HCT116 (cell line): ENCODE measurements around the gene GTF2H1. TPM values are rescaled to one million over a fixed set of nuclear protein-coding genes. Genes with fewer than 3 reads are reported as not detected.

Source experiments
- ATAC-seq: fragments of 200-7000 bp; cut with Tn5 transposase; 2 replicates; pipeline ENCODE4 v1.9.1; 2020; ENCODE audit warnings: mild to moderate bottlenecking, moderate library complexity
- BruUV-seq: library from RNA; stranded (reverse); fragments of 400-500 nt; replicated peaks from 2 replicates; lab custom pipeline; 2021; lab: Mats Ljungman, UMichigan
- CTCF ChIA-PET: fragments of 300-600 bp; sonication (Branson Sonifier 250); formaldehyde crosslinking; loops from one replicate; lab custom pipeline; 2021; ENCODE audit warnings: antibody characterized with exemption; lab: Charles Lee
- POLR2A ChIA-PET: fragments of 300-600, 350-600 bp; sonication (Branson Sonifier 250); formaldehyde crosslinking; loops from one replicate; lab custom pipeline; 2021; ENCODE audit warnings: antibody characterized with exemption; lab: Charles Lee
- RAD21 ChIA-PET, 2 experiments: fragments of 300-600 bp; sonication (Branson Sonifier 250); formaldehyde crosslinking; loops; one replicate each; lab custom pipeline; 2023; ENCODE audit warnings: low total read pairs in 2 of 2; ENCODE audit not compliant: uncharacterized antibody in 2 of 2, unreplicated experiment in 2 of 2, low non-redundant PET in 1 of 2; lab: Charles Lee
- DNase-seq: peaks from one replicate; pipeline ENCODE4 v3.0.0-alpha.2; 2010; ENCODE audit warnings: low read depth, low spot score
- H2AFZ ChIP-seq: fragments of 200-600 bp; shearing (Covaris generic), sonication (generic); 2 replicates; pipeline ENCODE4 v1.6.1; 2017; ENCODE audit warnings: low read depth, mixed run types, mixed read lengths, antibody characterized with exemption, low read length; ENCODE audit not compliant: poor library complexity, severe bottlenecking
- H3K27ac ChIP-seq: 2 replicates; pipeline ENCODE4 v1.5.1; 2012; ENCODE audit warnings: low read depth, low read length
- H3K27me3 ChIP-seq: fragments of 200-600 bp; sonication (generic); 2 replicates; pipeline ENCODE4 v1.6.1; 2016; ENCODE audit warnings: mixed run types, low read length, mixed read lengths; ENCODE audit not compliant: insufficient read depth
- H3K36me3 ChIP-seq, 2 experiments: fragments of 200-500 bp in 1 of 2; fragments of 200-600 bp in 1 of 2; sonication (Bioruptor generic) in 1 of 2; sonication (generic) in 1 of 2; 2 replicates each; pipeline versions ENCODE4 v1.5.1 to v1.6.1; 2014 to 2016; ENCODE audit warnings: low read length in 2 of 2, inconsistent platforms in 1 of 2, mixed read lengths in 1 of 2, mixed run types in 1 of 2; ENCODE audit not compliant: insufficient read depth in 2 of 2, control insufficient read depth in 1 of 2
- H3K4me1 ChIP-seq, 2 experiments: fragments of 200-600 bp in 1 of 2; sonication (generic) in 1 of 2; 2 replicates each; pipeline versions ENCODE4 v1.5.1 to v1.6.1; 2012 to 2017; ENCODE audit warnings: low read length in 2 of 2, inconsistent platforms in 1 of 2, mild to moderate bottlenecking in 1 of 2, mixed read lengths in 1 of 2, mixed run types in 1 of 2, moderate library complexity in 1 of 2; ENCODE audit not compliant: insufficient read depth in 2 of 2, control insufficient read depth in 1 of 2
- H3K4me2 ChIP-seq: fragments of 200-600 bp; sonication (generic); 2 replicates; pipeline ENCODE4 v1.6.1; 2017; ENCODE audit warnings: mixed run types, low read length, mixed read lengths
- H3K4me3 ChIP-seq, 2 experiments: fragments of 200-600 bp in 1 of 2; sonication (generic) in 1 of 2; replicated peaks in 1 of 2; 2 replicates each; pipeline ENCODE4 v1.5.1; 2011 to 2016; ENCODE audit warnings: low read length in 2 of 2, control low read depth in 1 of 2, low read depth in 1 of 2, mild to moderate bottlenecking in 1 of 2, mixed read lengths in 1 of 2, mixed run types in 1 of 2
- H3K79me2 ChIP-seq: fragments of 200-600 bp; sonication (generic); 2 replicates; pipeline ENCODE4 v1.6.1; 2017; ENCODE audit warnings: mild to moderate bottlenecking, mixed run types, low read length, moderate library complexity, mixed read lengths; ENCODE audit not compliant: insufficient read depth
- H3K9ac ChIP-seq: fragments of 200-600 bp; sonication (generic); 2 replicates; pipeline ENCODE4 v1.6.1; 2016; ENCODE audit warnings: low read length, mixed read lengths
- H3K9me2 ChIP-seq: fragments of 200-600 bp; sonication (generic), shearing (Covaris generic); 2 replicates; pipeline ENCODE4 v1.6.1; 2017; ENCODE audit warnings: mixed run types, mild to moderate bottlenecking, moderate library complexity; ENCODE audit not compliant: insufficient read depth
- H3K9me3 ChIP-seq, 2 experiments: fragments of 200-500 bp in 1 of 2; fragments of 200-600 bp in 1 of 2; sonication (Bioruptor generic) in 1 of 2; sonication (generic) in 1 of 2; 2 replicates each; pipeline ENCODE4 v1.6.1; 2014 to 2017; ENCODE audit warnings: low read length in 2 of 2, mixed read lengths in 2 of 2, inconsistent platforms in 1 of 2, low read depth in 1 of 2, mild to moderate bottlenecking in 1 of 2, mixed run types in 1 of 2, moderate library complexity in 1 of 2; ENCODE audit not compliant: control insufficient read depth in 1 of 2, insufficient read depth in 1 of 2
- H4K20me1 ChIP-seq: fragments of 200-600 bp; sonication (generic), shearing (Covaris generic); 2 replicates; pipeline ENCODE4 v1.6.1; 2017; ENCODE audit warnings: mixed run types, mild to moderate bottlenecking, moderate library complexity; ENCODE audit not compliant: insufficient read depth
- CEBPB ChIP-seq: IDR thresholded peaks from 2 replicates; pipeline ENCODE4 v1.6.1; 2012; ENCODE audit warnings: low read depth
- EZH2phosphoT487 ChIP-seq: fragments of 200-600 bp; IDR thresholded peaks from 2 replicates; pipeline ENCODE4 v1.6.1; 2018; ENCODE audit warnings: antibody characterized with exemption, borderline replicate concordance
- JUND ChIP-seq: IDR thresholded peaks from 2 replicates; pipeline ENCODE4 v1.6.1; 2012
- POLR2A ChIP-seq: IDR thresholded peaks from 2 replicates; pipeline ENCODE4 v1.7.0; 2011; ENCODE audit warnings: borderline replicate concordance; ENCODE audit not compliant: insufficient read depth, insufficient read length; ENCODE audit errors: extremely low read depth
- RAD21 ChIP-seq: IDR thresholded peaks from 2 replicates; pipeline ENCODE4 v1.6.1; 2012; ENCODE audit warnings: low read depth, mild to moderate bottlenecking
- SIN3A ChIP-seq: IDR thresholded peaks from 2 replicates; pipeline ENCODE4 v1.6.1; 2012; ENCODE audit warnings: low read depth
- SP1 ChIP-seq: IDR thresholded peaks from 2 replicates; pipeline ENCODE4 v1.6.1; 2012; ENCODE audit warnings: low read depth
- SRF ChIP-seq: IDR thresholded peaks from 2 replicates; pipeline ENCODE4 v1.6.1; 2012; ENCODE audit warnings: low read depth
- TCF7L2 ChIP-seq: IDR thresholded peaks from 2 replicates; pipeline ENCODE4 v1.7.0; 2011; ENCODE audit warnings: borderline replicate concordance, inconsistent platforms; ENCODE audit not compliant: insufficient read depth, insufficient read length; ENCODE audit errors: extremely low read depth
- YY1 ChIP-seq: IDR thresholded peaks from 2 replicates; pipeline ENCODE4 v1.6.1; 2011; ENCODE audit warnings: low read length, low read depth, moderate library complexity, mild to moderate bottlenecking; ENCODE audit not compliant: insufficient replicate concordance; ENCODE audit errors: extremely low read depth
- ZFX ChIP-seq: fragments of 450-650 bp; IDR thresholded peaks from 2 replicates; pipeline ENCODE4 v1.6.1; 2017
- intact Hi-C: fragments of 100-400 bp; cut with micrococcal nuclease; formaldehyde crosslinking; loops from 2 replicates; pipeline ENCODE4 v1.10.0; 2022
- total RNA-seq: library from RNA; stranded (reverse); gene quantifications from one replicate; pipeline ENCODE4 v1.2.1, GENCODE V29; 2021; ENCODE audit not compliant: unreplicated experiment
- TF ChIP-seq, protein P1 (sequence below): IDR thresholded peaks from 2 replicates; pipeline ENCODE4 v1.6.1; 2012
- TF ChIP-seq, protein P2 (sequence below): IDR thresholded peaks from 2 replicates; pipeline ENCODE4 v1.6.1; 2011; ENCODE audit warnings: mild to moderate bottlenecking, low read length, moderate library complexity; ENCODE audit not compliant: insufficient replicate concordance; ENCODE audit errors: extremely low read depth
- TF ChIP-seq, protein P3 (sequence below), 3 experiments: fragments of 200-600 bp in 1 of 3; sonication (generic) in 1 of 3; IDR thresholded peaks in 2 of 3; conservative IDR thresholded peaks in 1 of 3; 2 replicates each; pipeline ENCODE4 v1.5.1; 2012 to 2017; ENCODE audit warnings: low read depth in 2 of 3, low read length in 2 of 3, antibody characterized with exemption in 1 of 3, borderline replicate concordance in 1 of 3, control low read depth in 1 of 3, mild to moderate bottlenecking in 1 of 3, mixed read lengths in 1 of 3, mixed run types in 1 of 3, moderate library complexity in 1 of 3; ENCODE audit not compliant: insufficient read depth in 1 of 3
- TF ChIP-seq, protein P4 (sequence below): IDR thresholded peaks from 2 replicates; pipeline ENCODE4 v1.6.1; 2012; ENCODE audit warnings: low read depth

Gene GTF2H1
- total RNA-seq, 1 experiment from 2014 or later, result 37.3 TPM

DNA sequence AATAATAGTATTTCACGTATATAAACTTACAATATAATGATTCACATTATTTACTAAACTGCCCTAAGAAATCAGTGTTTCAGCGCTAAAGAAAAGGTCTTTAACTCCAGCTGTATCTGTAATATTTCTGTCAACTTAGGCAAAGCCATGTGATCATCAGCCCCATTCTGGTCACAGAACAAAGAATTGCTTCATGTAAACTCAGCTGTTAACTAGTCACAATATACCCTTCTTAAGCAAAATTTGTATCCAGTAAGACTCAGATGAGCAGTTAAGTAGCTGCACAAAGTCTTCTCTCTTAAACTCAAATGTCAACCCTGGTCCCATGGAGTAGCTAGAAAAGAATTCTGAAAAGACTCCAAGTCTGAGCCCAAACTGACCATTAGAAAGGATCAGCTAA is 27.1 kb upstream of the GTF2H1 start:
- ATAC-seq (no peak), DNase-seq (no peak)
- peaks cover 50 to 52% of the 10 kb centered on the region in 2 experiments for H3K36me3 ChIP-seq
- no peaks in the 10 kb centered on the region for H4K20me1 ChIP-seq
- H3K9ac ChIP-seq, result no peak overlapping the region
- no peaks in the 10 kb centered on the region for H3K9me3 ChIP-seq
- POLR2A ChIA-PET, result no interaction called here
- H3K4me2 ChIP-seq, result no peak overlapping the region
- H3K27ac ChIP-seq, result no peak overlapping the region
- intact Hi-C loops, result no loop called here
- CTCF ChIA-PET, result no interaction called here
- no peaks in the 10 kb centered on the region for H3K4me1 ChIP-seq
- RAD21 ChIA-PET, result no interaction called here
- H3K9me2 ChIP-seq, result no peaks in the 10 kb centered on the region
- H3K27me3 ChIP-seq, result no peaks in the 10 kb centered on the region
- TF ChIP-seq POLR2A (no peak), RAD21 (no peak), CEBPB (no peak), TCF7L2 (no peak), JUND (no peak), ZFX (no peak), YY1 (no peak), SP1 (no peak), EZH2phosphoT487 (no peak), SIN3A (no peak), SRF (no peak)
- TF ChIP-seq, protein P1, sequence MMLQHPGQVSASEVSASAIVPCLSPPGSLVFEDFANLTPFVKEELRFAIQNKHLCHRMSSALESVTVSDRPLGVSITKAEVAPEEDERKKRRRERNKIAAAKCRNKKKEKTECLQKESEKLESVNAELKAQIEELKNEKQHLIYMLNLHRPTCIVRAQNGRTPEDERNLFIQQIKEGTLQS, result no peak
- TF ChIP-seq, protein P2, sequence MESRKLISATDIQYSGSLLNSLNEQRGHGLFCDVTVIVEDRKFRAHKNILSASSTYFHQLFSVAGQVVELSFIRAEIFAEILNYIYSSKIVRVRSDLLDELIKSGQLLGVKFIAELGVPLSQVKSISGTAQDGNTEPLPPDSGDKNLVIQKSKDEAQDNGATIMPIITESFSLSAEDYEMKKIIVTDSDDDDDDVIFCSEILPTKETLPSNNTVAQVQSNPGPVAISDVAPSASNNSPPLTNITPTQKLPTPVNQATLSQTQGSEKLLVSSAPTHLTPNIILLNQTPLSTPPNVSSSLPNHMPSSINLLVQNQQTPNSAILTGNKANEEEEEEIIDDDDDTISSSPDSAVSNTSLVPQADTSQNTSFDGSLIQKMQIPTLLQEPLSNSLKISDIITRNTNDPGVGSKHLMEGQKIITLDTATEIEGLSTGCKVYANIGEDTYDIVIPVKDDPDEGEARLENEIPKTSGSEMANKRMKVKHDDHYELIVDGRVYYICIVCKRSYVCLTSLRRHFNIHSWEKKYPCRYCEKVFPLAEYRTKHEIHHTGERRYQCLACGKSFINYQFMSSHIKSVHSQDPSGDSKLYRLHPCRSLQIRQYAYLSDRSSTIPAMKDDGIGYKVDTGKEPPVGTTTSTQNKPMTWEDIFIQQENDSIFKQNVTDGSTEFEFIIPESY, result no peak
- TF ChIP-seq, protein P3, sequence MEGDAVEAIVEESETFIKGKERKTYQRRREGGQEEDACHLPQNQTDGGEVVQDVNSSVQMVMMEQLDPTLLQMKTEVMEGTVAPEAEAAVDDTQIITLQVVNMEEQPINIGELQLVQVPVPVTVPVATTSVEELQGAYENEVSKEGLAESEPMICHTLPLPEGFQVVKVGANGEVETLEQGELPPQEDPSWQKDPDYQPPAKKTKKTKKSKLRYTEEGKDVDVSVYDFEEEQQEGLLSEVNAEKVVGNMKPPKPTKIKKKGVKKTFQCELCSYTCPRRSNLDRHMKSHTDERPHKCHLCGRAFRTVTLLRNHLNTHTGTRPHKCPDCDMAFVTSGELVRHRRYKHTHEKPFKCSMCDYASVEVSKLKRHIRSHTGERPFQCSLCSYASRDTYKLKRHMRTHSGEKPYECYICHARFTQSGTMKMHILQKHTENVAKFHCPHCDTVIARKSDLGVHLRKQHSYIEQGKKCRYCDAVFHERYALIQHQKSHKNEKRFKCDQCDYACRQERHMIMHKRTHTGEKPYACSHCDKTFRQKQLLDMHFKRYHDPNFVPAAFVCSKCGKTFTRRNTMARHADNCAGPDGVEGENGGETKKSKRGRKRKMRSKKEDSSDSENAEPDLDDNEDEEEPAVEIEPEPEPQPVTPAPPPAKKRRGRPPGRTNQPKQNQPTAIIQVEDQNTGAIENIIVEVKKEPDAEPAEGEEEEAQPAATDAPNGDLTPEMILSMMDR (IDR thresholded peaks at IDR 0.05 in 2 of 3, conservative IDR thresholded peaks at IDR 0.05 in 1 of 3; ENCODE audit: borderline replicate concordance in 1 of 3, insufficient read depth in 1 of 3, low read depth in 2 of 3, low read length in 2 of 3), result no peak
- TF ChIP-seq, protein P4, sequence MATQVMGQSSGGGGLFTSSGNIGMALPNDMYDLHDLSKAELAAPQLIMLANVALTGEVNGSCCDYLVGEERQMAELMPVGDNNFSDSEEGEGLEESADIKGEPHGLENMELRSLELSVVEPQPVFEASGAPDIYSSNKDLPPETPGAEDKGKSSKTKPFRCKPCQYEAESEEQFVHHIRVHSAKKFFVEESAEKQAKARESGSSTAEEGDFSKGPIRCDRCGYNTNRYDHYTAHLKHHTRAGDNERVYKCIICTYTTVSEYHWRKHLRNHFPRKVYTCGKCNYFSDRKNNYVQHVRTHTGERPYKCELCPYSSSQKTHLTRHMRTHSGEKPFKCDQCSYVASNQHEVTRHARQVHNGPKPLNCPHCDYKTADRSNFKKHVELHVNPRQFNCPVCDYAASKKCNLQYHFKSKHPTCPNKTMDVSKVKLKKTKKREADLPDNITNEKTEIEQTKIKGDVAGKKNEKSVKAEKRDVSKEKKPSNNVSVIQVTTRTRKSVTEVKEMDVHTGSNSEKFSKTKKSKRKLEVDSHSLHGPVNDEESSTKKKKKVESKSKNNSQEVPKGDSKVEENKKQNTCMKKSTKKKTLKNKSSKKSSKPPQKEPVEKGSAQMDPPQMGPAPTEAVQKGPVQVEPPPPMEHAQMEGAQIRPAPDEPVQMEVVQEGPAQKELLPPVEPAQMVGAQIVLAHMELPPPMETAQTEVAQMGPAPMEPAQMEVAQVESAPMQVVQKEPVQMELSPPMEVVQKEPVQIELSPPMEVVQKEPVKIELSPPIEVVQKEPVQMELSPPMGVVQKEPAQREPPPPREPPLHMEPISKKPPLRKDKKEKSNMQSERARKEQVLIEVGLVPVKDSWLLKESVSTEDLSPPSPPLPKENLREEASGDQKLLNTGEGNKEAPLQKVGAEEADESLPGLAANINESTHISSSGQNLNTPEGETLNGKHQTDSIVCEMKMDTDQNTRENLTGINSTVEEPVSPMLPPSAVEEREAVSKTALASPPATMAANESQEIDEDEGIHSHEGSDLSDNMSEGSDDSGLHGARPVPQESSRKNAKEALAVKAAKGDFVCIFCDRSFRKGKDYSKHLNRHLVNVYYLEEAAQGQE, result no peak
- no peak overlapping the region for H2AFZ ChIP-seq
- BruUV-seq, result no TSS peak
- H3K79me2 ChIP-seq, result no peaks in the 10 kb centered on the region
- no peak overlapping the region for H3K4me3 ChIP-seq
